ENCODE results near the gene DNAH10. TPM values are rescaled to one million over a fixed set of nuclear protein-coding genes. Genes with fewer than 3 reads are reported as not detected.

DNAH10 gene
- total and polyA plus RNA-seq, 2 of the 4 experiments (the other 2 are of a cell fraction): 0.18 to 0.22 TPM

DNA sequence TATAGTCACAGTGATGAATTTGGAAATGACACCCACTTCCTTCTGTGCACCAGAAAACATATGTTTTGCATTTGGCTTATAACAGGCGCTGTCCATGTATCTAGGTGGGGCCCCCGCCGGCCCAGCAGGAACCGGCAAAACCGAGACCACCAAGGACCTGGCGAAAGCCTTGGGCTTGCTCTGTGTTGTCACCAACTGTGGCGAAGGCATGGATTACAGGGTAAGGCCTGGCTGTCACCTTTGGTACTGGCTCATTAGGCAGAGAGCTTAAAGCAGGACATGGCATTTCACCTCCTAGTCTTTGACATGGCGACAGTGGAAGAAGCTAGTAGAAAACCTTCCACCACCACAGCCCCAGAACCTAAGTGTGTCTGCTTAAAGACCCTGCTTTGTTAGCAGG, 85.8 kb downstream of the DNAH10 start:
- CTCF ChIA-PET: no interaction called here
- POLR2A ChIA-PET (ENCODE audit: unreplicated experiment): no interaction called here
- Histone ChIP-seq H3K36me3 (ENCODE audit: control insufficient read depth, insufficient read depth, low read length) (no peaks in the 10 kb centered on the region), H2AFZ (replicated peaks; ENCODE audit: low read length, poor library complexity) (no peak overlapping the region), H2BK120ac (ENCODE audit: low read depth, low read length) (no peak overlapping the region), H2BK15ac (ENCODE audit: low read depth, low read length) (no peak overlapping the region), H3K9me3 (ENCODE audit: control insufficient read depth, insufficient read depth, low read length) (no peaks in the 10 kb centered on the region), H3K18ac (ENCODE audit: low read depth, low read length) (no peak overlapping the region), H4K20me1 (ENCODE audit: insufficient read depth, low read length) (no peaks in the 10 kb centered on the region), H3K4me3 (ENCODE audit: insufficient read depth, low read depth, low read length) (no peak overlapping the region), H3K56ac (ENCODE audit: extremely low read depth, insufficient read depth, low read length) (no peak overlapping the region), H3K23ac (ENCODE audit: low read depth, low read length) (no peak overlapping the region), H3K4me2 (ENCODE audit: low read depth, low read length) (no peak overlapping the region), H4K8ac (ENCODE audit: low read depth in 2 of 2, low read length in 2 of 2) (no peak overlapping the region), H4K5ac (ENCODE audit: low read depth, low read length) (no peak overlapping the region), H3K79me1 (ENCODE audit: low read depth in 1 of 2, low read length in 2 of 2) (no peaks in the 10 kb centered on the region), H2BK5ac (ENCODE audit: low read depth, low read length, poor library complexity, severe bottlenecking) (no peak overlapping the region), H2BK20ac (ENCODE audit: low read depth, low read length) (no peak overlapping the region), H2AK5ac (ENCODE audit: low read depth, low read length) (no peak overlapping the region), H3K4me1 (ENCODE audit: control insufficient read depth, insufficient read depth, low read length) (no peaks in the 10 kb centered on the region), H3K9me1 (ENCODE audit: insufficient read depth, low read length) (no peaks in the 10 kb centered on the region), H3K9ac (ENCODE audit: low read depth, low read length) (no peak overlapping the region), H3K14ac (replicated peaks; ENCODE audit: low read depth, low read length) (no peak overlapping the region), H4K91ac (ENCODE audit: insufficient read depth, low read depth, low read length) (no peak overlapping the region), H3K27ac (ENCODE audit: insufficient read depth, low read length) (no peak overlapping the region), H3K4ac (ENCODE audit: low read depth, low read length) (no peak overlapping the region), H3K27me3 (ENCODE audit: control insufficient read depth, insufficient read depth, low read length) (peaks cover 15% of the 10 kb centered on the region), H2AK9ac (replicated peaks; ENCODE audit: low read depth, low read length, poor library complexity) (no peak overlapping the region)
- BruUV-seq (replicated peaks): no TSS peak
- dilution Hi-C loops (cut with HindIII; ENCODE audit: low sequenced_read_pairs, unreplicated experiment) (no loop called here), intact Hi-C loops (cut with micrococcal nuclease) (no loop called here), in situ Hi-C loops (cut with MboI; ENCODE audit: low sequenced_read_pairs) (no loop called here)
- DNase-seq: no peak
- no CpG with 5 or more reads among the region's 8 CpGs for WGBS, 2 experiments (ENCODE audit: extremely low coverage in 2 of 2, insufficient read length in 1 of 2)
- TF ChIP-seq ELK1 (IDR thresholded peaks at IDR 0.05; ENCODE audit: borderline replicate concordance, low read depth, low read length): no peak
- no peak for TF ChIP-seq CEBPB (IDR thresholded peaks at IDR 0.05; ENCODE audit: low read depth, low read length)
- TF ChIP-seq POLR2A (IDR thresholded peaks at IDR 0.05; ENCODE audit: low read depth, low read length): no peak
- no peak for TF ChIP-seq MXI1 (IDR thresholded peaks at IDR 0.05; ENCODE audit: borderline replicate concordance, low read depth, low read length)
- TF ChIP-seq, protein P1, sequence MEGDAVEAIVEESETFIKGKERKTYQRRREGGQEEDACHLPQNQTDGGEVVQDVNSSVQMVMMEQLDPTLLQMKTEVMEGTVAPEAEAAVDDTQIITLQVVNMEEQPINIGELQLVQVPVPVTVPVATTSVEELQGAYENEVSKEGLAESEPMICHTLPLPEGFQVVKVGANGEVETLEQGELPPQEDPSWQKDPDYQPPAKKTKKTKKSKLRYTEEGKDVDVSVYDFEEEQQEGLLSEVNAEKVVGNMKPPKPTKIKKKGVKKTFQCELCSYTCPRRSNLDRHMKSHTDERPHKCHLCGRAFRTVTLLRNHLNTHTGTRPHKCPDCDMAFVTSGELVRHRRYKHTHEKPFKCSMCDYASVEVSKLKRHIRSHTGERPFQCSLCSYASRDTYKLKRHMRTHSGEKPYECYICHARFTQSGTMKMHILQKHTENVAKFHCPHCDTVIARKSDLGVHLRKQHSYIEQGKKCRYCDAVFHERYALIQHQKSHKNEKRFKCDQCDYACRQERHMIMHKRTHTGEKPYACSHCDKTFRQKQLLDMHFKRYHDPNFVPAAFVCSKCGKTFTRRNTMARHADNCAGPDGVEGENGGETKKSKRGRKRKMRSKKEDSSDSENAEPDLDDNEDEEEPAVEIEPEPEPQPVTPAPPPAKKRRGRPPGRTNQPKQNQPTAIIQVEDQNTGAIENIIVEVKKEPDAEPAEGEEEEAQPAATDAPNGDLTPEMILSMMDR (conservative IDR thresholded peaks at IDR 0.05; ENCODE audit: low read depth, low read length): no peak
- no peak for TF ChIP-seq USF2 (IDR thresholded peaks at IDR 0.05; ENCODE audit: low read depth, low read length)
- TF ChIP-seq MAZ (IDR thresholded peaks at IDR 0.05; ENCODE audit: borderline replicate concordance, low read depth, low read length): no peak
- TF ChIP-seq SMC3 (IDR thresholded peaks at IDR 0.05; ENCODE audit: low read depth, low read length): no peak
- no peak for TF ChIP-seq RCOR1 (IDR thresholded peaks at IDR 0.05; ENCODE audit: insufficient replicate concordance, low read length)
- no peak for TF ChIP-seq FOS (IDR thresholded peaks at IDR 0.05; ENCODE audit: low read depth, low read length)
- TF ChIP-seq MAFK (IDR thresholded peaks at IDR 0.05; ENCODE audit: low read depth, low read length): no peak
- ATAC-seq (ENCODE audit: low read depth): no peak
